Mesenchymal stem cell (in vitro differentiated cells and primary cell): Measurements from ENCODE around the gene ZDHHC14.
A peak's percentile ranks its signal among the peaks of the same experiment; 100 is the strongest.
"Not testable (repeated sequence)": the region's sequence is repeated elsewhere in the genome, so short reads cannot be mapped to it uniquely, and the experiment has no call there.

ENCODE experiments used
- DNase-seq: peaks from one replicate; pipeline ENCODE4 v3.0.0-alpha.2; 2013
- H2AFZ ChIP-seq: one replicate; pipeline ENCODE4 v1.6.1; 2013; ENCODE audit warnings: low read depth, mild to moderate bottlenecking, control low read depth, inconsistent platforms, low read length, moderate library complexity
- H2AK5ac ChIP-seq: 2 replicates; pipeline ENCODE4 v1.6.1; 2013; ENCODE audit warnings: low read length, moderate library complexity, mild to moderate bottlenecking, inconsistent platforms; ENCODE audit not compliant: severe bottlenecking
- H2BK120ac ChIP-seq: one replicate; pipeline ENCODE4 v1.6.1; 2013; ENCODE audit warnings: low read depth, mild to moderate bottlenecking, inconsistent platforms, low read length, moderate library complexity
- H2BK12ac ChIP-seq, 2 experiments: one replicate each; pipeline ENCODE4 v1.6.1; 2013; ENCODE audit warnings: inconsistent platforms in 2 of 2, low read length in 2 of 2, mild to moderate bottlenecking in 2 of 2, moderate library complexity in 2 of 2, control low read depth in 1 of 2
- H2BK15ac ChIP-seq: one replicate; pipeline ENCODE4 v1.6.1; 2013; ENCODE audit warnings: mild to moderate bottlenecking, low read depth, inconsistent platforms; ENCODE audit not compliant: poor library complexity, severe bottlenecking
- H2BK5ac ChIP-seq: 2 replicates; pipeline ENCODE4 v1.6.1; 2013; ENCODE audit warnings: low read depth, mild to moderate bottlenecking, low read length, control low read depth, inconsistent platforms; ENCODE audit not compliant: poor library complexity, severe bottlenecking
- H3K14ac ChIP-seq, 2 experiments: one replicate each; pipeline ENCODE4 v1.6.1; 2013; ENCODE audit warnings: inconsistent platforms in 2 of 2, low read length in 2 of 2, control low read depth in 1 of 2, mild to moderate bottlenecking in 1 of 2, moderate library complexity in 1 of 2
- H3K18ac ChIP-seq, 2 experiments: one replicate each; pipeline ENCODE4 v1.6.1; 2013; ENCODE audit warnings: inconsistent platforms in 2 of 2, low read length in 2 of 2, control low read depth in 1 of 2, low read depth in 1 of 2, mild to moderate bottlenecking in 1 of 2
- H3K23ac ChIP-seq, 2 experiments: one replicate each; pipeline ENCODE4 v1.6.1; 2013; ENCODE audit warnings: inconsistent platforms in 2 of 2, low read length in 2 of 2, mild to moderate bottlenecking in 2 of 2, moderate library complexity in 2 of 2, control low read depth in 1 of 2
- H3K27ac ChIP-seq: 2 replicates; pipeline ENCODE4 v1.5.1; 2013; ENCODE audit warnings: mild to moderate bottlenecking, moderate library complexity, low read length, control low read depth, inconsistent platforms; ENCODE audit not compliant: poor library complexity, severe bottlenecking
- H3K27me3 ChIP-seq, 2 experiments: 2 replicates each; pipeline versions ENCODE4 v1.6.1 to v1.7.0; 2013; ENCODE audit warnings: low read length in 2 of 2, mild to moderate bottlenecking in 2 of 2, moderate library complexity in 2 of 2, control low read depth in 1 of 2, inconsistent platforms in 1 of 2; ENCODE audit not compliant: control insufficient read depth in 1 of 2, insufficient read depth in 1 of 2
- H3K36me3 ChIP-seq, 2 experiments: 2 replicates each; pipeline versions ENCODE4 v1.6.1 to v1.7.0; 2013; ENCODE audit warnings: low read length in 2 of 2, control low read depth in 1 of 2, inconsistent platforms in 1 of 2, low read depth in 1 of 2, mild to moderate bottlenecking in 1 of 2; ENCODE audit not compliant: insufficient read depth in 2 of 2, control insufficient read depth in 1 of 2
- H3K4ac ChIP-seq, 2 experiments: one replicate each; pipeline ENCODE4 v1.6.1; 2013; ENCODE audit warnings: inconsistent platforms in 2 of 2, low read length in 2 of 2, mild to moderate bottlenecking in 2 of 2, moderate library complexity in 2 of 2, control low read depth in 1 of 2, low read depth in 1 of 2
- H3K4me1 ChIP-seq: 2 replicates; pipeline ENCODE4 v1.6.1; 2013; ENCODE audit warnings: low read depth, low read length, control low read depth; ENCODE audit not compliant: control insufficient read depth, insufficient read depth
- H3K4me2 ChIP-seq: 2 replicates; pipeline ENCODE4 v1.6.1; 2013; ENCODE audit warnings: low read length, mild to moderate bottlenecking, inconsistent platforms; ENCODE audit not compliant: poor library complexity, severe bottlenecking
- H3K4me3 ChIP-seq, 2 experiments: 2 replicates each; pipeline versions ENCODE4 v1.5.1 to v1.7.0; 2013; ENCODE audit warnings: low read length in 2 of 2, mild to moderate bottlenecking in 2 of 2, control low read depth in 1 of 2, low read depth in 1 of 2; ENCODE audit not compliant: insufficient read depth in 1 of 2
- H3K79me1 ChIP-seq: replicated peaks from 2 replicates; pipeline ENCODE4 v1.6.1; 2013; ENCODE audit warnings: mild to moderate bottlenecking, control low read depth, low read length, inconsistent platforms; ENCODE audit not compliant: poor library complexity, severe bottlenecking
- H3K9ac ChIP-seq: 2 replicates; pipeline ENCODE4 v1.7.0; 2013; ENCODE audit warnings: mild to moderate bottlenecking, low read length, moderate library complexity
- H3K9me3 ChIP-seq: 2 replicates; pipeline ENCODE4 v1.7.0; 2013; ENCODE audit warnings: mild to moderate bottlenecking, low read length; ENCODE audit not compliant: control insufficient read depth
- H4K8ac ChIP-seq: one replicate; pipeline ENCODE4 v1.6.1; 2013; ENCODE audit warnings: inconsistent platforms, mild to moderate bottlenecking, low read length, moderate library complexity
- H4K91ac ChIP-seq: one replicate; pipeline ENCODE4 v1.6.1; 2013; ENCODE audit warnings: mild to moderate bottlenecking, low read length, inconsistent platforms
- WGBS: methylation state at CpG from one replicate; pipeline ENCODE4 v1.1.7; 2013; ENCODE audit warnings: mixed read lengths; 5-methylcytosine and 5-hydroxymethylcytosine counted together

ZDHHC14 gene

GRCh38 chr6:157382821-157383220, 1.8 kb downstream of the ZDHHC14 start:
- Histone ChIP-seq H3K9ac (peak overlapping the region; percentile 85), H3K4ac (no peak overlapping the region), H3K23ac (no peak overlapping the region), H2BK15ac (no peak overlapping the region), H3K14ac (no peak overlapping the region), H3K27me3 (no peaks in the 10 kb centered on the region), H3K4me3 (peak overlapping the region in 1 of 2 experiments; percentile 81), H4K91ac (no peak overlapping the region), H2AFZ (no peak overlapping the region), H2BK120ac (no peak overlapping the region), H3K36me3 (no peaks in the 10 kb centered on the region), H3K4me2 (peak overlapping the region; percentile 97), H3K27ac (no peak overlapping the region), H2BK12ac (no peak overlapping the region), H3K18ac (no peak overlapping the region), H3K4me1 (peaks cover 8% of the 10 kb centered on the region), H2BK5ac (no peak overlapping the region), H4K8ac (no peak overlapping the region), H3K79me1 (peaks cover 25% of the 10 kb centered on the region), H2AK5ac (no peak overlapping the region), H3K9me3 (no peaks in the 10 kb centered on the region)
- DNase-seq: no peak
- 94% methylated on average over 3 of the region's 4 CpGs for WGBS

GRCh38 chr6:157383471-157383870, 2.5 kb downstream of the ZDHHC14 start:
- Histone ChIP-seq H3K79me1 (peaks cover 25% of the 10 kb centered on the region), H3K14ac (no peak overlapping the region), H3K4me1 (peaks cover 8% of the 10 kb centered on the region), H3K27me3 (no peaks in the 10 kb centered on the region), H3K4ac (no peak overlapping the region), H3K18ac (no peak overlapping the region), H3K9ac (no peak overlapping the region), H3K27ac (no peak overlapping the region), H3K9me3 (peaks cover 2% of the 10 kb centered on the region), H3K4me2 (no peak overlapping the region), H4K8ac (no peak overlapping the region), H4K91ac (no peak overlapping the region), H3K23ac (no peak overlapping the region), H2BK120ac (no peak overlapping the region), H3K36me3 (no peaks in the 10 kb centered on the region), H2AK5ac (no peak overlapping the region), H3K4me3 (no peak overlapping the region), H2BK15ac (no peak overlapping the region), H2BK12ac (no peak overlapping the region), H2AFZ (no peak overlapping the region), H2BK5ac (no peak overlapping the region)
- no peak for DNase-seq
- 91% methylated on average over 8 of the region's 9 CpGs for WGBS

GRCh38 chr6:157384962-157385361, 4.0 kb downstream of the ZDHHC14 start:
- not testable (repeated sequence) for H4K8ac ChIP-seq, H3K4ac ChIP-seq, H3K14ac ChIP-seq, H3K36me3 ChIP-seq, DNase-seq, H3K27me3 ChIP-seq, H2AK5ac ChIP-seq, H3K23ac ChIP-seq, H2BK5ac ChIP-seq, H3K9ac ChIP-seq, H2BK120ac ChIP-seq, H2BK12ac ChIP-seq, H3K27ac ChIP-seq, H3K4me2 ChIP-seq, H3K4me3 ChIP-seq, H3K18ac ChIP-seq, H2AFZ ChIP-seq, H4K91ac ChIP-seq, H3K4me1 ChIP-seq, H2BK15ac ChIP-seq
- 93% methylated on average over 2 of the region's 4 CpGs for WGBS
- H3K79me1 ChIP-seq: peaks cover 26% of the 10 kb centered on the region
- H3K9me3 ChIP-seq: peaks cover 17% of the 10 kb centered on the region

GRCh38 chr6:157385482-157385881, 4.5 kb downstream of the ZDHHC14 start:
- Histone ChIP-seq H2BK12ac (no peak overlapping the region), H3K18ac (no peak overlapping the region), H3K4me2 (no peak overlapping the region), H2BK5ac (no peak overlapping the region), H3K23ac (no peak overlapping the region), H3K9ac (no peak overlapping the region), H4K91ac (no peak overlapping the region), H4K8ac (no peak overlapping the region), H3K4me3 (no peak overlapping the region), H3K14ac (no peak overlapping the region), H3K4ac (no peak overlapping the region), H3K4me1 (peaks cover 6% of the 10 kb centered on the region), H3K79me1 (peaks cover 22% of the 10 kb centered on the region), H3K36me3 (no peaks in the 10 kb centered on the region), H2AK5ac (no peak overlapping the region), H3K27ac (no peak overlapping the region), H2AFZ (no peak overlapping the region), H2BK15ac (no peak overlapping the region), H3K27me3 (no peaks in the 10 kb centered on the region), H3K9me3 (peaks cover 22% of the 10 kb centered on the region), H2BK120ac (no peak overlapping the region)
- DNase-seq: no peak
- whole genome bisulfite sequencing: 93% methylated on average over 1 of the region's 2 CpGs
